ENCODE data around the gene IFT80. TPM values are rescaled to one million over a fixed set of nuclear protein-coding genes. Genes with fewer than 3 reads are reported as not detected.

The IFT80 gene
- total RNA-seq, 6 experiments from 2014 or later: 23.4 to 28.1 (median 24.6) TPM

DNA sequence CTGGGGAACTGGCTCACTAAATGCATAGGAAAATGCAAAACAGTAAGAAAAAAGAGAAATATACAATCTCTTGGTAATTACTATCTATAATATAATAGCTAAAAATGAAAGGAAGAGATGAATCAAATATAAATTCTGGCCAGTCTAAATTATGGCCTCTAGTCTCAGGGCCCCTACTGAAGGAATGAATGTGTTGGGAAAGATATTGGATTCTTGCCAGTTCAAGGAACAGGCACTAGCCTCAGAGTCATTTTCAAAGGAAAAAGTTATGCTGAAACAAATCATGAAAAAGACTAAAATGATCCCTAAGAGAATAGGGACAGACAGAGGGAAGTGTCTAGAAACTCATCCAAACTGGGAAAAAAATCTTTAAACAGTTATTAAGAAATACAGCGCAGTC lies 111.4 kb downstream of the IFT80 start:
- no peaks in the 10 kb centered on the region for H3K36me3 Mint-ChIP-seq (ENCODE audit: low read depth)
- DNase-seq: no peak
- H3K4me3 Mint-ChIP-seq: no peak overlapping the region
- H3K4me1 Mint-ChIP-seq (ENCODE audit: low read depth): no peaks in the 10 kb centered on the region
- H3K9me3 Mint-ChIP-seq: no peaks in the 10 kb centered on the region
- no peaks in the 10 kb centered on the region; the same call in 1 of the 2 replicates for H3K27me3 Mint-ChIP-seq (ENCODE audit: insufficient read depth)
- TF ChIP-seq, protein P1, sequence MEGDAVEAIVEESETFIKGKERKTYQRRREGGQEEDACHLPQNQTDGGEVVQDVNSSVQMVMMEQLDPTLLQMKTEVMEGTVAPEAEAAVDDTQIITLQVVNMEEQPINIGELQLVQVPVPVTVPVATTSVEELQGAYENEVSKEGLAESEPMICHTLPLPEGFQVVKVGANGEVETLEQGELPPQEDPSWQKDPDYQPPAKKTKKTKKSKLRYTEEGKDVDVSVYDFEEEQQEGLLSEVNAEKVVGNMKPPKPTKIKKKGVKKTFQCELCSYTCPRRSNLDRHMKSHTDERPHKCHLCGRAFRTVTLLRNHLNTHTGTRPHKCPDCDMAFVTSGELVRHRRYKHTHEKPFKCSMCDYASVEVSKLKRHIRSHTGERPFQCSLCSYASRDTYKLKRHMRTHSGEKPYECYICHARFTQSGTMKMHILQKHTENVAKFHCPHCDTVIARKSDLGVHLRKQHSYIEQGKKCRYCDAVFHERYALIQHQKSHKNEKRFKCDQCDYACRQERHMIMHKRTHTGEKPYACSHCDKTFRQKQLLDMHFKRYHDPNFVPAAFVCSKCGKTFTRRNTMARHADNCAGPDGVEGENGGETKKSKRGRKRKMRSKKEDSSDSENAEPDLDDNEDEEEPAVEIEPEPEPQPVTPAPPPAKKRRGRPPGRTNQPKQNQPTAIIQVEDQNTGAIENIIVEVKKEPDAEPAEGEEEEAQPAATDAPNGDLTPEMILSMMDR (IDR thresholded peaks at IDR 0.05): no peak
- H3K27ac Mint-ChIP-seq: no peak overlapping the region

DNA sequence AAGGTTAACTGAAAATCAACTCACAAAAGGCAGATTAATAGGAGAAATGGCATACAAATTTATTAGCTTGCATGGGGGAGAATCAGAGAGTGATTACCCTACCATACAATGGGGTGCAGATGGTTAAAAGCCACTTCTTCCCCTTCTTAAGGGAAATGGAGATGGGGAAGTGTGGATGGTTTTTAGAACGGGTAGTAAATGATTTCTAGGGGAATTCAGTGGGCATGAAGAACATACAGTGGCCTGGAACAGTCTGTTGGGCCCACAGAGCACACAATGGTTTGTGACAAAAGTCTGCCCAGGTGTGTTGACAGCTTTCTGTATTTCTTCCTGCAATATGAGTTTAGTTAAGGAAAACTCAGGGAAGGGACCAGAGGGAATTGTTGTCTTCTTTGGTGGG lies 112.8 kb downstream of the IFT80 start:
- Mint-ChIP-seq H3K27me3 (ENCODE audit: insufficient read depth) (no peaks in the 10 kb centered on the region), H3K27ac (no peak overlapping the region), H3K4me3 (no peak overlapping the region), H3K9me3 (no peaks in the 10 kb centered on the region), H3K36me3 (ENCODE audit: low read depth) (no peaks in the 10 kb centered on the region), H3K4me1 (ENCODE audit: low read depth) (no peaks in the 10 kb centered on the region)
- TF ChIP-seq, protein P1 (IDR thresholded peaks at IDR 0.05): no peak
- DNase-seq: no peak

DNA sequence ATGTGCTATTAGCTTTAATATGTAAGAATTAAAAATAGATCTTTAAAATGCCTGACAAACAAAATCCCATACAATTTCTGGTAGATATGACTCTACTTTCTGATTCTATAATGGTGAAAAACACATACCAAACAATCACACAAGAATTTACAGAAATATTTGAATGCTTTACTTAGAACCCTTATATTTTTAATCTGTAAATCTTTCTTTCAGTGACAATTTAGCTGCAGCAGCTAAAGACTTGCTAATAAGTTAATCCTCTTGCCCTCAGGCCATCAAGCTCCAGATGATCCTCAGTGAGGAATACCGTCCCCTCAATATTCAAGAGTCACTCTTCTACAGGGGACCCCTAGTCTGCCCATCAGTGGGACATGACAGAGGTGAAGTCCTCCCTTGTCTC lies 118.2 kb downstream of the IFT80 start:
- Mint-ChIP-seq H3K36me3 (ENCODE audit: low read depth) (no peaks in the 10 kb centered on the region), H3K27ac (no peak overlapping the region), H3K9me3 (no peaks in the 10 kb centered on the region), H3K4me1 (ENCODE audit: low read depth) (no peaks in the 10 kb centered on the region), H3K27me3 (ENCODE audit: insufficient read depth) (no peaks in the 10 kb centered on the region), H3K4me3 (no peak overlapping the region)
- DNase-seq: no peak
- TF ChIP-seq, protein P1 (IDR thresholded peaks at IDR 0.05): no peak

DNA sequence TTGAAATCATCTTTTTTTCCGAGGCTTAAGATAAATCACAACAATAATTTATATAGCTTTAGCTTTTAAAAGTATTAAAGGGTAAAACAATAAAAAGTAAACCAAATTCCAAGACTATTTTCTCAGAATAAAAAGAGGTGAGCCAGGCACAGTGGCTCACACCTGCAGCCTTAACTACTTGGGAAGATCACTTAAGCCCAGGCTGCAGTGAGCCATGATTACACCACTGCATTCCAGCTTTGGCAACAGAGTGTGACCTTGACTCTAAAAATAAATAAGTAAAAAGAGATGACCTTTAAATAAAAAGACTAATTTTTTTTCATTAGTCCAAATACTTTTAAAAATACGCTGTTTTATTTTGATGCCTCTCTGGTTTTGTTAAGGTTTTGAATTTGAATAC lies 119.4 kb downstream of the IFT80 start:
- Mint-ChIP-seq H3K4me3 (no peak overlapping the region), H3K9me3 (no peaks in the 10 kb centered on the region), H3K4me1 (ENCODE audit: low read depth) (no peaks in the 10 kb centered on the region), H3K27ac (no peak overlapping the region), H3K36me3 (ENCODE audit: low read depth) (no peaks in the 10 kb centered on the region), H3K27me3 (ENCODE audit: insufficient read depth) (no peaks in the 10 kb centered on the region)
- TF ChIP-seq, protein P1 (IDR thresholded peaks at IDR 0.05): no peak
- DNase-seq: no peak

DNA sequence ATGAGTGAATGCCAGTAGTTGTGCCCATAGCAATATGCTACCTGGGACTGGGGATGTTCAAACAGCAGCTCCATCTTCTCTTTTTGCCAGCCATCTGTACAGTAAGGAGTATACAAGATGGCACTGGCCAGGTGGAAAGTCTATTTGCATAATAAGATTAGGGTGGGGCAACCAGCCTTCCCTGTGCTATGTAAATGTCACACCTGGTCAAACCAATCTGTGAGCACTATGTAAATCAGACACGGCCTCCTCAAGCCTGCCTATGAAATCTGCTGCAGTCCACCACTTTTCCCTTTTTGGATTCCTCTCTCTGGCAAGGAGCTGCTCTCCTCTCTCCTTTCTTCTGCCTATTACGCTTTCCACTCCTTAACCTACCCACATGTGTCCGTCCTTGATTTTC lies 120.8 kb downstream of the IFT80 start:
- Mint-ChIP-seq H3K27me3 (ENCODE audit: insufficient read depth) (no peaks in the 10 kb centered on the region), H3K9me3 (no peaks in the 10 kb centered on the region), H3K27ac (no peak overlapping the region), H3K4me3 (no peak overlapping the region), H3K36me3 (ENCODE audit: low read depth) (no peaks in the 10 kb centered on the region), H3K4me1 (ENCODE audit: low read depth) (no peaks in the 10 kb centered on the region)
- no peak for DNase-seq
- TF ChIP-seq, protein P1 (IDR thresholded peaks at IDR 0.05): no peak

DNA sequence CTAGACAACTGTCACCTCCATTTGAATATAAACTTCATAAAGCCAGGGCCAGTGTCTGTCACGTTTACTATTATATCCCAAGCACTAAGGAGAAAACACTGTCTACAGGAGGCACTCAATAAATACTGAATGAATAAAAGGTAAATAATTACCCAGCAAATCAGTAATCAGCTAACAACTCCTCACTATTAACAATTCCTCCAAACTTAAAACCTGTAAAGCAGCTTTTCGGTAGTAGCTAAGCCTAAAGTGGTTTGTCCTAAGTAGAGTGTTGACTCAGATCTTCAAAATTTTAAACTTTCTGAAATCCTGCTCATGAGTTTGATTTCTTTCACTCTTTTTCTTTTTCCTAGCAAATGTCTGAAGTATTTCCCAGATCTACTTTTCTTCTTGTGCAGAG lies 133.9 kb downstream of the IFT80 start:
- no peak overlapping the region for H3K4me3 Mint-ChIP-seq

More for the DNA sequence above, 133.9 kb downstream of the IFT80 start:
- DNase-seq: no peak
- Mint-ChIP-seq H3K9me3 (no peaks in the 10 kb centered on the region), H3K27ac (no peak overlapping the region), H3K36me3 (ENCODE audit: low read depth) (no peaks in the 10 kb centered on the region), H3K4me1 (ENCODE audit: low read depth) (peaks cover 9% of the 10 kb centered on the region), H3K27me3 (ENCODE audit: insufficient read depth) (no peaks in the 10 kb centered on the region; the same call in 1 of the 2 replicates)
- TF ChIP-seq, protein P1 (IDR thresholded peaks at IDR 0.05): no peak

Data from HFFc6 (cell line).